GM12878 (cell line): ENCODE data around the gene GAK.
"Not testable (repeated sequence)": the region's sequence is repeated elsewhere in the genome, so short reads cannot be mapped to it uniquely, and the experiment has no call there.

Experiments
- CHD1 ChIP-seq: IDR thresholded peaks from 2 replicates; pipeline ENCODE4 v1.6.1; 2012; ENCODE audit warnings: low read depth, low read length, improper control_type of control experiment
- CTCF ChIP-seq, 3 experiments: IDR thresholded peaks in 2 of 3; conservative IDR thresholded peaks in 1 of 3; 2 replicates each; pipeline ENCODE4 v1.5.1; 2011; ENCODE audit warnings: low read depth in 3 of 3, low read length in 3 of 3, mild to moderate bottlenecking in 3 of 3, control low read depth in 2 of 3, moderate library complexity in 2 of 3, inconsistent platforms in 1 of 3, mixed read lengths in 1 of 3; ENCODE audit not compliant: control insufficient read depth in 2 of 3, insufficient read depth in 1 of 3; ENCODE audit errors: extremely low read depth in 1 of 3
- EP300 ChIP-seq, 2 experiments: fragments of 150-350 bp in 1 of 2; IDR thresholded peaks; 2 replicates each; pipeline ENCODE4 v1.6.1; 2011 to 2012; ENCODE audit warnings: low read depth in 2 of 2, low read length in 2 of 2, borderline replicate concordance in 1 of 2, improper control_type of control experiment in 1 of 2, inconsistent platforms in 1 of 2; ENCODE audit not compliant: control insufficient read depth in 1 of 2
- MAX ChIP-seq: IDR thresholded peaks from 2 replicates; pipeline ENCODE4 v1.6.1; 2012; ENCODE audit warnings: low read depth, low read length, improper control_type of control experiment
- POLR2AphosphoS5 ChIP-seq: IDR thresholded peaks from 2 replicates; pipeline ENCODE4 v1.6.1; 2011; ENCODE audit warnings: mild to moderate bottlenecking, low read length, inconsistent platforms
- ZNF622 ChIP-seq: fragments of 450-650 bp; IDR thresholded peaks from 2 replicates; pipeline ENCODE4 v1.6.1; 2017; ENCODE audit warnings: mild to moderate bottlenecking, inconsistent platforms
- ZSCAN29 ChIP-seq: fragments of 450-650 bp; IDR thresholded peaks from 2 replicates; pipeline ENCODE4 v1.6.1; 2017; ENCODE audit warnings: mild to moderate bottlenecking, moderate library complexity

GRCh38 chr4:927566-927965, 4.5 kb downstream of the GAK start:
- not testable (repeated sequence) for TF ChIP-seq CHD1; ZNF622; POLR2AphosphoS5; MAX; ZSCAN29; EP300 (IDR thresholded peaks at IDR 0.05; ENCODE audit: borderline replicate concordance in 1 of 2, control insufficient read depth in 1 of 2, low read depth in 2 of 2, low read length in 2 of 2); CTCF (IDR thresholded peaks at IDR 0.05 in 2 of 3, conservative IDR thresholded peaks at IDR 0.05 in 1 of 3; ENCODE audit: control insufficient read depth in 2 of 3, extremely low read depth in 1 of 3, insufficient read depth in 1 of 3, low read depth in 3 of 3, low read length in 3 of 3)
